Measurements from ENCODE around the gene PSME3. TPM values are rescaled to one million over a fixed set of nuclear protein-coding genes. Genes with fewer than 3 reads are reported as not detected.

The PSME3 gene
- total RNA-seq, 1 donor from 2014 or later: 108 TPM

- no peak overlapping the region for H3K4me2 ChIP-seq
- DNase-seq (ENCODE audit: low spot score): no peak
- H3K27me3 Mint-ChIP-seq (ENCODE audit: insufficient read depth, low read depth): peaks cover 12% of the 10 kb centered on the region
- no peak overlapping the region for H3K4me3 ChIP-seq
- H3K9ac ChIP-seq: no peak overlapping the region
- H3K9me3 ChIP-seq (ENCODE audit: low read depth): no peaks in the 10 kb centered on the region
- no peaks in the 10 kb centered on the region for H3K9me3 Mint-ChIP-seq
- H3K4me1 ChIP-seq: peaks cover 3% of the 10 kb centered on the region
- H3F3A ChIP-seq (ENCODE audit: low read depth): no peaks in the 10 kb centered on the region
- no peak overlapping the region for H3K27ac Mint-ChIP-seq
- peaks cover 12% of the 10 kb centered on the region for H3K36me3 Mint-ChIP-seq
- no peak overlapping the region for H3K27ac ChIP-seq
- H3K79me2 ChIP-seq (ENCODE audit: low read depth): peaks cover 7% of the 10 kb centered on the region
- TF ChIP-seq EZH2 (IDR thresholded peaks at IDR 0.05) (no peak), CTCF (IDR thresholded peaks at IDR 0.05) (no peak), EZH2phosphoT487 (IDR thresholded peaks at IDR 0.05) (no peak)
- no peaks in the 10 kb centered on the region for H3K27me3 ChIP-seq
- H4K20me1 ChIP-seq (ENCODE audit: low read depth): no peaks in the 10 kb centered on the region
- no peaks in the 10 kb centered on the region for H3K36me3 ChIP-seq
- peaks cover 1% of the 10 kb centered on the region for H3K4me1 Mint-ChIP-seq
- no peak overlapping the region for H2AFZ ChIP-seq (replicated peaks)
- no peak overlapping the region for H3K4me3 Mint-ChIP-seq
Measured at GRCh38 chr17:42792545-42792944, 40.7 kb upstream of the PSME3 start.

DNA sequence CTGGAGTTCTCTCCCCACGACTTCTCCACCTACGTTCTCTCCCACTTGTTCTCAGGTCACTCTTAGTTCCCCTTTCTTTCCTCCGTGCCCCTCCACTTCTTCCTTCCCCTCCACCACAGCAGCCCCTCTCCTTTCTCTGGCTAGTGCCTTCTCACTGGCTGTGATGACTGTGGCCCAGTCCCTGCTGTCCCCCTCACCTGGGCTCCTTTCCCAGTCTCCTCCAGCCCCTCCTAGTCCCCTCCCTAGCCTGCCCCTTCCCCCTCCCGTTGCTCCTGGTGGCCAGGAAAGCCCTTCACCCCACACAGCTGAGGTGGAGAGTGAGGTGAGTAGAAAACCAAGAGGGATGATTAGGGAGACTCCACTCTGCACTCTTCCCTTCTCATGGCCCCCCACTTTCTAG, 38.1 kb upstream of the PSME3 start:
- Mint-ChIP-seq H3K27me3 (ENCODE audit: insufficient read depth, low read depth) (peaks cover 22% of the 10 kb centered on the region), H3K4me1 (peaks cover 9% of the 10 kb centered on the region), H3K4me3 (peak overlapping the region; percentile 14), H3K9me3 (peaks cover 3% of the 10 kb centered on the region), H3K27ac (no peak overlapping the region), H3K36me3 (peaks cover 14% of the 10 kb centered on the region)
- Histone ChIP-seq H3K79me2 (ENCODE audit: low read depth) (peaks cover 16% of the 10 kb centered on the region), H3K9ac (no peak overlapping the region), H4K20me1 (ENCODE audit: low read depth) (no peaks in the 10 kb centered on the region), H3K4me2 (no peak overlapping the region), H2AFZ (replicated peaks) (no peak overlapping the region), H3K9me3 (ENCODE audit: low read depth) (no peaks in the 10 kb centered on the region), H3F3A (ENCODE audit: low read depth) (no peaks in the 10 kb centered on the region), H3K27ac (no peak overlapping the region), H3K27me3 (peaks cover 10% of the 10 kb centered on the region), H3K4me3 (no peak overlapping the region), H3K4me1 (peaks cover 7% of the 10 kb centered on the region), H3K36me3 (no peaks in the 10 kb centered on the region)
- TF ChIP-seq EZH2 (IDR thresholded peaks at IDR 0.05) (no peak), EZH2phosphoT487 (IDR thresholded peaks at IDR 0.05) (no peak), CTCF (IDR thresholded peaks at IDR 0.05) (no peak)
- DNase-seq (ENCODE audit: low spot score): no peak

GRCh38 chr17:42795465-42795864, 37.7 kb upstream of the PSME3 start:
- Mint-ChIP-seq H3K27ac (no peak overlapping the region), H3K36me3 (peaks cover 14% of the 10 kb centered on the region), H3K4me1 (peaks cover 9% of the 10 kb centered on the region), H3K9me3 (peaks cover 3% of the 10 kb centered on the region), H3K4me3 (peak overlapping the region; percentile 52), H3K27me3 (ENCODE audit: insufficient read depth, low read depth) (peaks cover 21% of the 10 kb centered on the region)
- Histone ChIP-seq H2AFZ (replicated peaks) (no peak overlapping the region), H4K20me1 (ENCODE audit: low read depth) (no peaks in the 10 kb centered on the region), H3K27ac (no peak overlapping the region), H3K36me3 (no peaks in the 10 kb centered on the region), H3K4me1 (peaks cover 7% of the 10 kb centered on the region), H3K4me3 (no peak overlapping the region), H3K9ac (no peak overlapping the region), H3K9me3 (ENCODE audit: low read depth) (no peaks in the 10 kb centered on the region), H3K27me3 (peaks cover 14% of the 10 kb centered on the region), H3F3A (ENCODE audit: low read depth) (no peaks in the 10 kb centered on the region), H3K79me2 (ENCODE audit: low read depth) (peaks cover 16% of the 10 kb centered on the region), H3K4me2 (no peak overlapping the region)
- no peak for TF ChIP-seq EZH2 (IDR thresholded peaks at IDR 0.05)
- TF ChIP-seq EZH2phosphoT487 (IDR thresholded peaks at IDR 0.05): no peak
- TF ChIP-seq CTCF (IDR thresholded peaks at IDR 0.05): no peak
- no peak for DNase-seq (ENCODE audit: low spot score)
